Keratinocyte (primary cell): ENCODE data around the gene PPHLN1. TPM values are rescaled to one million over a fixed set of nuclear protein-coding genes. Genes with fewer than 3 reads are reported as not detected.

Experiments used
- DNase-seq: peaks from one replicate; pipeline ENCODE4 v3.0.0-alpha.2; 2011; ENCODE audit warnings: low read depth, missing footprints, low spot score
- FAIRE-seq: peaks from 2 replicates; lab custom pipeline; 2011; peaks lifted over from hg19 to GRCh38; lab: Jason Lieb, UNC
- H2AFZ ChIP-seq: 2 replicates; pipeline ENCODE4 v1.6.0; 2012; ENCODE audit warnings: low read length, control low read depth, inconsistent platforms; ENCODE audit not compliant: control insufficient read depth
- H3K27ac ChIP-seq: 2 replicates; pipeline ENCODE4 v1.5.1; 2011; ENCODE audit warnings: low read length; ENCODE audit not compliant: control insufficient read depth, insufficient read depth
- H3K27me3 ChIP-seq: 3 replicates; pipeline ENCODE4 v1.6.0; 2011; ENCODE audit warnings: low read length; ENCODE audit not compliant: control insufficient read depth, insufficient read depth; ENCODE audit errors: extremely low read depth
- H3K36me3 ChIP-seq, 2 experiments: 2 replicates in 1 of 2; 3 replicates in 1 of 2; pipeline ENCODE4 v1.5.1; 2011; ENCODE audit warnings: low read length in 2 of 2, mild to moderate bottlenecking in 1 of 2; ENCODE audit not compliant: control insufficient read depth in 2 of 2, insufficient read depth in 2 of 2; ENCODE audit errors: extremely low read depth in 1 of 2
- H3K4me1 ChIP-seq: 3 replicates; pipeline ENCODE4 v1.5.1; 2011; ENCODE audit warnings: low read length; ENCODE audit not compliant: control insufficient read depth, insufficient read depth; ENCODE audit errors: extremely low read depth
- H3K4me2 ChIP-seq: 3 replicates; pipeline ENCODE4 v1.6.0; 2011; ENCODE audit warnings: low read depth, low read length; ENCODE audit not compliant: control insufficient read depth, insufficient read depth; ENCODE audit errors: extremely low read depth
- H3K4me3 ChIP-seq, 3 experiments: fragments of 200-600 bp in 1 of 3; sonication (generic) in 1 of 3; 2 replicates in 2 of 3; 3 replicates in 1 of 3; pipeline ENCODE4 v1.5.1; 2011 to 2016; ENCODE audit warnings: low read length in 3 of 3, mild to moderate bottlenecking in 3 of 3, control low read depth in 2 of 3, inconsistent platforms in 1 of 3, low read depth in 1 of 3, mixed read lengths in 1 of 3, mixed run types in 1 of 3, moderate library complexity in 1 of 3; ENCODE audit not compliant: control insufficient read depth in 2 of 3, insufficient read depth in 2 of 3; ENCODE audit errors: extremely low read depth in 1 of 3
- H3K79me2 ChIP-seq: 2 replicates; pipeline ENCODE4 v1.6.0; 2012; ENCODE audit warnings: low read length; ENCODE audit not compliant: control insufficient read depth, insufficient read depth
- H3K9ac ChIP-seq: 3 replicates; pipeline ENCODE4 v1.6.0; 2011; ENCODE audit warnings: low read length; ENCODE audit not compliant: control insufficient read depth, insufficient read depth; ENCODE audit errors: extremely low read depth
- H3K9me1 ChIP-seq: 3 replicates; pipeline ENCODE4 v1.6.0; 2011; ENCODE audit warnings: low read length; ENCODE audit not compliant: control insufficient read depth, insufficient read depth; ENCODE audit errors: extremely low read depth
- H3K9me3 ChIP-seq: 2 replicates; pipeline ENCODE4 v1.5.1; 2012; ENCODE audit warnings: low read depth, low read length; ENCODE audit not compliant: control insufficient read depth
- H4K20me1 ChIP-seq: 3 replicates; pipeline ENCODE4 v1.6.0; 2011; ENCODE audit warnings: low read length; ENCODE audit not compliant: control insufficient read depth, insufficient read depth; ENCODE audit errors: extremely low read depth
- EZH2 ChIP-seq: IDR thresholded peaks from one replicate; pipeline ENCODE4 v1.6.1; 2012; ENCODE audit warnings: inconsistent platforms, mild to moderate bottlenecking, low read length, moderate library complexity
- dilution Hi-C: fragments of 300-500 bp; cut with MboI; formaldehyde crosslinking; loops from one replicate; pipeline ENCODE4 v1.7.0; 2020; ENCODE audit warnings: low sequenced_read_pairs; ENCODE audit not compliant: extremely low pct_ligation_motif_present
- polyA plus RNA-seq, 5 experiments: library from polyadenylated mRNA; depleted of rRNA in 3 of 5; stranded (reverse) in 3 of 5; stranded (forward) in 1 of 5; unstranded in 1 of 5; fragments of >200 nt; gene quantifications; 1 replicate in 1 of 5; 2 replicates in 3 of 5; 3 replicates in 1 of 5; pipeline versions ENCODE4 v1.2.1 to v1.2.3, GENCODE V29; 2011 to 2012; ENCODE audit warnings: missing spikeins in 2 of 5, low read depth in 1 of 5, low replicate concordance in 1 of 5
- TF ChIP-seq, protein P1 (sequence below), 3 experiments: IDR thresholded peaks in 1 of 3; conservative IDR thresholded peaks in 1 of 3; optimal IDR thresholded peaks in 1 of 3; 2 replicates in 2 of 3; 3 replicates in 1 of 3; pipeline versions ENCODE3 to v1.5.1; 2011; ENCODE audit warnings: low read length in 3 of 3, mild to moderate bottlenecking in 3 of 3, moderate library complexity in 2 of 3, control low read depth in 1 of 3, inconsistent platforms in 1 of 3; ENCODE audit not compliant: insufficient read depth in 2 of 3; ENCODE audit errors: extremely low read depth in 1 of 3

Gene PPHLN1
- polyA plus RNA-seq, 1 donor (not counting 4 experiments of a cell fraction or from before 2014, with no cell fraction given): 95.5 TPM

GRCh38 chr12:42482041-42482747, 156.2 kb downstream of the PPHLN1 start:
- dilution Hi-C loops: no loop called here
- peak overlapping the region; percentile 58 for H3K27ac ChIP-seq
- no peaks in the 10 kb centered on the region for H3K27me3 ChIP-seq
- H3K4me2 ChIP-seq: peak overlapping the region; percentile 94
- no peaks in the 10 kb centered on the region for H3K9me1 ChIP-seq
- H3K4me1 ChIP-seq: peaks cover 27% of the 10 kb centered on the region
- H4K20me1 ChIP-seq: no peaks in the 10 kb centered on the region
- DNase-seq (no peak), FAIRE-seq (no peak)
- H3K4me3 ChIP-seq: peak overlapping the region; percentile 55 to 88 (median 72)
- no peaks in the 10 kb centered on the region for H3K9me3 ChIP-seq
- peak overlapping the region; percentile 49 for H2AFZ ChIP-seq
- no peaks in the 10 kb centered on the region for H3K36me3 ChIP-seq
- TF ChIP-seq EZH2: no peak
- TF ChIP-seq, protein P1, sequence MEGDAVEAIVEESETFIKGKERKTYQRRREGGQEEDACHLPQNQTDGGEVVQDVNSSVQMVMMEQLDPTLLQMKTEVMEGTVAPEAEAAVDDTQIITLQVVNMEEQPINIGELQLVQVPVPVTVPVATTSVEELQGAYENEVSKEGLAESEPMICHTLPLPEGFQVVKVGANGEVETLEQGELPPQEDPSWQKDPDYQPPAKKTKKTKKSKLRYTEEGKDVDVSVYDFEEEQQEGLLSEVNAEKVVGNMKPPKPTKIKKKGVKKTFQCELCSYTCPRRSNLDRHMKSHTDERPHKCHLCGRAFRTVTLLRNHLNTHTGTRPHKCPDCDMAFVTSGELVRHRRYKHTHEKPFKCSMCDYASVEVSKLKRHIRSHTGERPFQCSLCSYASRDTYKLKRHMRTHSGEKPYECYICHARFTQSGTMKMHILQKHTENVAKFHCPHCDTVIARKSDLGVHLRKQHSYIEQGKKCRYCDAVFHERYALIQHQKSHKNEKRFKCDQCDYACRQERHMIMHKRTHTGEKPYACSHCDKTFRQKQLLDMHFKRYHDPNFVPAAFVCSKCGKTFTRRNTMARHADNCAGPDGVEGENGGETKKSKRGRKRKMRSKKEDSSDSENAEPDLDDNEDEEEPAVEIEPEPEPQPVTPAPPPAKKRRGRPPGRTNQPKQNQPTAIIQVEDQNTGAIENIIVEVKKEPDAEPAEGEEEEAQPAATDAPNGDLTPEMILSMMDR (optimal IDR thresholded peaks at IDR 0.05 in 1 of 3, IDR thresholded peaks at IDR 0.05 in 1 of 3, conservative IDR thresholded peaks at IDR 0.05 in 1 of 3; ENCODE audit: extremely low read depth in 1 of 3, insufficient read depth in 2 of 3, low read length in 3 of 3): no peak
- peaks cover 40% of the 10 kb centered on the region for H3K79me2 ChIP-seq
- peak overlapping the region; percentile 76 for H3K9ac ChIP-seq

GRCh38 chr12:42482748-42483520, 157.0 kb downstream of the PPHLN1 start:
- TF ChIP-seq EZH2: no peak
- TF ChIP-seq, protein P1 (optimal IDR thresholded peaks at IDR 0.05 in 1 of 3, IDR thresholded peaks at IDR 0.05 in 1 of 3, conservative IDR thresholded peaks at IDR 0.05 in 1 of 3; ENCODE audit: extremely low read depth in 1 of 3, insufficient read depth in 2 of 3, low read length in 3 of 3): peak; percentile 51 to 86 (median 82)
- peak overlapping the region; percentile 96 for H2AFZ ChIP-seq
- DNase-seq (no peak), FAIRE-seq (no peak)
- H3K36me3 ChIP-seq: no peaks in the 10 kb centered on the region
- peak overlapping the region; percentile 58 for H3K27ac ChIP-seq
- peak overlapping the region; percentile 55 to 88 (median 72) for H3K4me3 ChIP-seq
- no peaks in the 10 kb centered on the region for H3K27me3 ChIP-seq
- H3K9me1 ChIP-seq: no peaks in the 10 kb centered on the region
- H4K20me1 ChIP-seq: no peaks in the 10 kb centered on the region
- peak overlapping the region; percentile 94 for H3K4me2 ChIP-seq
- dilution Hi-C loops: no loop called here
- no peaks in the 10 kb centered on the region for H3K9me3 ChIP-seq
- H3K9ac ChIP-seq: peak overlapping the region; percentile 76
- H3K79me2 ChIP-seq: peaks cover 37% of the 10 kb centered on the region
- H3K4me1 ChIP-seq: peaks cover 27% of the 10 kb centered on the region
